Peyer's patch (tissue), 4 donors: ENCODE data around the gene CRCP. TPM values are rescaled to one million over a fixed set of nuclear protein-coding genes. Genes with fewer than 3 reads are reported as not detected.

Experiments used
- DNase-seq, 3 donors: peaks; one replicate each; pipeline ENCODE4 v3.0.0-alpha.2; 2017 to 2019
- H3K27ac ChIP-seq, 4 donors: fragments of 200-600 bp; sonication (generic); one replicate each; pipeline ENCODE4 v1.5.1; 2016 to 2019
- H3K27me3 ChIP-seq, 2 donors: fragments of 200-600 bp; sonication (generic); one replicate each; pipeline ENCODE4 v1.5.1; 2019
- H3K36me3 ChIP-seq, 3 donors: fragments of 200-600 bp; sonication (generic); one replicate each; pipeline ENCODE4 v1.5.1; 2016 to 2019
- H3K4me1 ChIP-seq, 4 donors: fragments of 200-600 bp; sonication (generic); one replicate each; pipeline ENCODE4 v1.5.1; 2016 to 2019
- H3K4me3 ChIP-seq, 4 donors: fragments of 200-600 bp; sonication (generic); 1 replicate in 3 of 4; 2 replicates in 1 of 4; pipeline ENCODE4 v1.5.1; 2016 to 2019; ENCODE audit warnings: mild to moderate bottlenecking in 1 of 4
- H3K9me3 ChIP-seq, 4 donors: fragments of 200-600 bp; sonication (generic); one replicate each; pipeline ENCODE4 v1.5.1; 2016 to 2019; ENCODE audit warnings: mild to moderate bottlenecking in 1 of 4
- CTCF ChIP-seq, 6 experiments: fragments of 450-650 bp in 4 of 6; fragments of 200-600 bp in 2 of 6; sonication (generic) in 1 of 6; IDR thresholded peaks; one replicate each; pipeline ENCODE4 v1.5.1; 2017 to 2019; ENCODE audit warnings: antibody characterized with exemption in 6 of 6, mild to moderate bottlenecking in 3 of 6, moderate library complexity in 1 of 6
- POLR2A ChIP-seq, 2 donors: fragments of 450-650 bp; IDR thresholded peaks; one replicate each; pipeline ENCODE4 v1.5.1; 2017; ENCODE audit warnings: antibody characterized with exemption in 2 of 2, mild to moderate bottlenecking in 2 of 2, moderate library complexity in 2 of 2
- total RNA-seq, 4 donors: library from RNA; depleted of rRNA; stranded (reverse); fragments of >200 nt; gene quantifications; one replicate each; pipeline ENCODE4 v1.1.0, GENCODE V29; 2016

The CRCP gene
- total RNA-seq, 4 donors from 2014 or later, result 24.7 to 67.7 (median 42.2) TPM

DNA sequence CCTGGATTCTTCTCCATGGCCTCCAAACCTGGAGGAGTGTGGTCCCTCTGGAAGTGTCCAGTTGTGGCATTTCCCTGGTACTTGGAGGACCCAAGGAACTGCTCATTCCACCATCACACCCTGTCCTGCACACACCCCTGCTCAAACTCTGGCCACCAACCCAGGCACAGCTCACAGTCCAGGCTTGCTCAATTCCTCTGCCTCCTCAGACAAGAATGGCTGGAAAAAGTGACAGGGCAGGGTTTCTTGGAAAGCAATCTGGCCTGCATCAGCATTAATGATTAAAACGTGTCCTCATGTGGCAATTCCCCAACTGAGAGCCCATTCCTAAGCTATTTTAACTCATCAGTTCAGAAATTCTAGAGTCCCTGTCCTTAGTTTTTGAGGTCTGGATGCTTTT, 73.3 kb downstream of the CRCP start:
- DNase-seq, result peak in 1 of 3 donors; percentile 61
- Histone ChIP-seq H3K4me3 (no peak overlapping the region), H3K9me3 (peaks cover 0 to 6% (median 0%) of the 10 kb centered on the region in 4 donors), H3K27me3 (no peaks in the 10 kb centered on the region), H3K4me1 (no peaks in the 10 kb centered on the region), H3K36me3 (no peaks in the 10 kb centered on the region), H3K27ac (no peak overlapping the region)
- no peak for TF ChIP-seq CTCF (IDR thresholded peaks at IDR 0.05)
- TF ChIP-seq POLR2A (IDR thresholded peaks at IDR 0.05), result no peak

DNA sequence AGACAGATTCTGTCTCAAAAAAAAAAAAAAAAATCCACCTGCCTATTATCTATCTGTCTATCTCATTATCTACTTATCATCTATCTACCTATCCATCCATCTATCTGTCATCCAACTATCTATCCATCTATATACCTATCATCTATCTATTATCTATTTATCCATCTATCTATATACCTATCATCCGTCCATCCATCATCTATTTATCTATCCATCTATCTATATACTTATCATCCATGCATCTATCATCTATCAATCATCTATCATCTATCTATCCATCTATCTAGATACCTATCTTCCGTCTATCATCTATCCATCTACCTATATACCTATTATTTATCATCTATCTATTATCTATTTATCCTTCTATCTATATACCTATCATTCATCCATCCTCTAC, 74.0 kb downstream of the CRCP start:
- no peaks in the 10 kb centered on the region for H3K36me3 ChIP-seq
- TF ChIP-seq POLR2A (IDR thresholded peaks at IDR 0.05), result no peak
- TF ChIP-seq CTCF (IDR thresholded peaks at IDR 0.05), result no peak
- H3K9me3 ChIP-seq, result peaks cover 0 to 6% (median 0%) of the 10 kb centered on the region in 4 donors
- H3K27ac ChIP-seq, result no peak overlapping the region
- no peak overlapping the region for H3K4me3 ChIP-seq
- DNase-seq, result no peak
- no peaks in the 10 kb centered on the region for H3K27me3 ChIP-seq
- no peaks in the 10 kb centered on the region for H3K4me1 ChIP-seq

DNA sequence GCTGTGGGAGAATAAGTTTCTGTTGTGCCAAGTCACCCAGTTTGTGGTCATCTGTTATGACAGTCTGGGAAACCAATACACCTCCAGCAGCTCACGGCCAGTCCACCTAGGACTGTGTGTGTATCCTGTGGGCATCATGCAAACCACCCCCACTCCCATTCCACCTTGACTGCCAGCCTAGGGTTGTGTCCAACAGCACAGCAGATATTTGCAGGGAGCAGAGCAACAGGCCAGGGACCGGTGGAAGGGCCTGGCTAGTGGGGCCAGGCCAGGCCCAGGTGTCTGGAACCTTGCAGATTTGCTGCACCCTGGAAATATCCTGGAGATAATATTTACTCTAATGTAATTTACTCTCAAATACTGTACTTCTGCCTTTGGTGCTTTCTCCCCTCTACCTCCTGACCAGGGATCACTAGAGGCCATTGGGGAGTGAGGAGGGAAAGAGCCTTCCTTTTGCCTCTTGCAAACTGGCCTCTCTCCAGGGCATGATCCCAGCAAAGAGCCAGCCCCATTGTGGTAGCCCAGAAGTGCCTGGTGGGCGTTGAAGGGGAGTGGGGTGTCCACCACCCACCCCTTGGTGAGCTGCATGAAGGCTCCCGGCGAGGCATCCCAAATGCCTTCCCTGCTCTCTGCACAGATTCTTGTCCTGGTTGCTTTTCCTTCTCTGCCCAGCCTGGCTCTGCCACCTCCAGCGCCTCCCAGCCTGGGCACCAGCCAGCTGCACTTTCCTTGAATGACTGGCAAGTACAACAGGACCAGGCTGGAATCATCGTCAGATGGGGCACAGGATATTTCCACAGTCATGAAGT, 75.3 kb downstream of the CRCP start:
- Histone ChIP-seq H3K27me3 (no peaks in the 10 kb centered on the region), H3K27ac (no peak overlapping the region), H3K4me3 (no peak overlapping the region), H3K9me3 (peaks cover 0 to 6% (median 0%) of the 10 kb centered on the region in 4 donors), H3K4me1 (no peaks in the 10 kb centered on the region), H3K36me3 (no peaks in the 10 kb centered on the region)
- TF ChIP-seq POLR2A (IDR thresholded peaks at IDR 0.05) (no peak), CTCF (IDR thresholded peaks at IDR 0.05) (no peak)
- no peak for DNase-seq

- no peaks in the 10 kb centered on the region for H3K27me3 ChIP-seq
- no peak for DNase-seq
- TF ChIP-seq POLR2A (IDR thresholded peaks at IDR 0.05) (no peak), CTCF (IDR thresholded peaks at IDR 0.05) (no peak)
- H3K9me3 ChIP-seq, result peaks cover 0 to 6% (median 0%) of the 10 kb centered on the region in 4 donors
- H3K36me3 ChIP-seq, result no peaks in the 10 kb centered on the region
- no peak overlapping the region for H3K4me3 ChIP-seq
- no peaks in the 10 kb centered on the region for H3K4me1 ChIP-seq
- H3K27ac ChIP-seq, result no peak overlapping the region
Measured at GRCh38 chr7:66190504-66190857, 75.8 kb downstream of the CRCP start.

- Histone ChIP-seq H3K27ac (no peak overlapping the region), H3K36me3 (no peaks in the 10 kb centered on the region), H3K4me3 (no peak overlapping the region), H3K4me1 (no peaks in the 10 kb centered on the region), H3K9me3 (no peaks in the 10 kb centered on the region), H3K27me3 (no peaks in the 10 kb centered on the region)
- no peak for TF ChIP-seq CTCF (IDR thresholded peaks at IDR 0.05)
- DNase-seq, result no peak
Measured at GRCh38 chr7:66193146-66193725, 78.6 kb downstream of the CRCP start.
